SK-N-MC (cell line): ENCODE measurements around the gene LBX1.

Source experiments
- EZH2 ChIP-seq: fragments of 200-600 bp; sonication (generic); IDR thresholded peaks from one replicate; pipeline ENCODE4 v1.6.1; 2017; ENCODE audit warnings: antibody characterized with exemption
- FOXP2 ChIP-seq: optimal IDR thresholded peaks from 2 replicates; pipeline ENCODE3; 2011; ENCODE audit warnings: mild to moderate bottlenecking, moderate library complexity; ENCODE audit not compliant: insufficient read depth; ENCODE audit errors: extremely low read length, control extremely low read depth
- POLR2AphosphoS5 ChIP-seq: IDR thresholded peaks from 2 replicates; pipeline ENCODE4 v1.6.1; 2012; ENCODE audit warnings: mild to moderate bottlenecking, low read depth, low read length, borderline replicate concordance

GRCh38 chr10:101272229-101272868, 43.1 kb upstream of the LBX1 start:
- TF ChIP-seq EZH2 (no peak), POLR2AphosphoS5 (no peak), FOXP2 (no peak)
